IMR-90 (cell line): ENCODE results near the gene SRSF4. TPM values are rescaled to one million over a fixed set of nuclear protein-coding genes. Genes with fewer than 3 reads are reported as not detected.

Experiments
- ATAC-seq: fragments of 200-7000 bp; cut with Tn5 transposase; 2 replicates; pipeline ENCODE4 v1.9.1; 2020; ENCODE audit warnings: low read depth, mild to moderate bottlenecking, moderate library complexity
- BruUV-seq: library from RNA; stranded (reverse); fragments of 400-500 nt; replicated peaks from 2 replicates; lab custom pipeline; 2021; lab: Mats Ljungman, UMichigan
- CTCF ChIA-PET: fragments of 300-600 bp; formaldehyde crosslinking; extraction: SDS; loops from one replicate; lab custom pipeline; 2021; ENCODE audit warnings: antibody characterized with exemption; lab: Yijun Ruan, JAX
- POLR2A ChIA-PET: fragments of 300-600 bp; sonication (Branson Sonifier 250); formaldehyde crosslinking; loops from one replicate; lab custom pipeline; 2022; ENCODE audit warnings: antibody characterized with exemption; ENCODE audit not compliant: unreplicated experiment; lab: Charles Lee
- DNase-seq: peaks from one replicate; pipeline ENCODE4 v3.0.0; 2013
- H2AFZ ChIP-seq: replicated peaks from 2 replicates; pipeline ENCODE3; 2013; ENCODE audit warnings: low read length, mild to moderate bottlenecking; ENCODE audit not compliant: poor library complexity
- H2AK5ac ChIP-seq: 2 replicates; pipeline ENCODE4 v1.6.1; 2013; ENCODE audit warnings: low read depth, low read length, inconsistent platforms
- H2AK9ac ChIP-seq: replicated peaks from 2 replicates; pipeline ENCODE3; 2013; ENCODE audit warnings: mild to moderate bottlenecking, low read depth, low read length, moderate library complexity; ENCODE audit not compliant: poor library complexity
- H2BK120ac ChIP-seq: 2 replicates; pipeline ENCODE4 v1.6.1; 2013; ENCODE audit warnings: low read depth, low read length, inconsistent platforms
- H2BK15ac ChIP-seq: 3 replicates; pipeline ENCODE4 v1.6.1; 2013; ENCODE audit warnings: low read depth, low read length, inconsistent platforms
- H2BK20ac ChIP-seq: 2 replicates; pipeline ENCODE4 v1.6.1; 2013; ENCODE audit warnings: low read depth, mild to moderate bottlenecking, inconsistent platforms, low read length, moderate library complexity
- H2BK5ac ChIP-seq: 2 replicates; pipeline ENCODE4 v1.6.1; 2013; ENCODE audit warnings: mild to moderate bottlenecking, low read depth, low read length, inconsistent platforms; ENCODE audit not compliant: poor library complexity, severe bottlenecking
- H3K14ac ChIP-seq: replicated peaks from 2 replicates; pipeline ENCODE4 v1.6.1; 2013; ENCODE audit warnings: low read depth, low read length, inconsistent platforms
- H3K18ac ChIP-seq: 2 replicates; pipeline ENCODE4 v1.6.1; 2013; ENCODE audit warnings: low read depth, low read length, control low read depth
- H3K23ac ChIP-seq: 2 replicates; pipeline ENCODE4 v1.6.1; 2013; ENCODE audit warnings: low read depth, low read length, inconsistent platforms
- H3K27ac ChIP-seq: 2 replicates; pipeline ENCODE4 v1.5.1; 2013; ENCODE audit warnings: mild to moderate bottlenecking, control low read depth, low read length; ENCODE audit not compliant: insufficient read depth
- H3K27me3 ChIP-seq: 2 replicates; pipeline ENCODE4 v1.6.1; 2013; ENCODE audit warnings: low read length; ENCODE audit not compliant: control insufficient read depth, insufficient read depth
- H3K36me3 ChIP-seq: 2 replicates; pipeline ENCODE4 v1.6.1; 2013; ENCODE audit warnings: low read length, mixed read lengths; ENCODE audit not compliant: control insufficient read depth, insufficient read depth
- H3K4ac ChIP-seq: 2 replicates; pipeline ENCODE4 v1.6.1; 2013; ENCODE audit warnings: low read depth, low read length, inconsistent platforms
- H3K4me1 ChIP-seq: 2 replicates; pipeline ENCODE4 v1.6.1; 2013; ENCODE audit warnings: low read length, mixed read lengths; ENCODE audit not compliant: control insufficient read depth, insufficient read depth
- H3K4me2 ChIP-seq: 2 replicates; pipeline ENCODE4 v1.6.1; 2013; ENCODE audit warnings: low read depth, mild to moderate bottlenecking, control low read depth, low read length, moderate library complexity
- H3K4me3 ChIP-seq: 2 replicates; pipeline ENCODE4 v1.5.1; 2013; ENCODE audit warnings: low read depth, mild to moderate bottlenecking, control low read depth, low read length, moderate library complexity; ENCODE audit not compliant: insufficient read depth
- H3K56ac ChIP-seq: 2 replicates; pipeline ENCODE4 v1.6.1; 2013; ENCODE audit warnings: low read length, inconsistent platforms; ENCODE audit not compliant: insufficient read depth; ENCODE audit errors: extremely low read depth
- H3K79me1 ChIP-seq, 2 experiments: 2 replicates each; pipeline ENCODE4 v1.6.1; 2013; ENCODE audit warnings: low read length in 2 of 2, inconsistent platforms in 1 of 2, low read depth in 1 of 2
- H3K9ac ChIP-seq: 2 replicates; pipeline ENCODE4 v1.6.1; 2013; ENCODE audit warnings: low read depth, low read length, control low read depth
- H3K9me1 ChIP-seq: 2 replicates; pipeline ENCODE4 v1.6.1; 2013; ENCODE audit warnings: low read length, inconsistent platforms; ENCODE audit not compliant: insufficient read depth
- H3K9me3 ChIP-seq: 2 replicates; pipeline ENCODE4 v1.6.1; 2013; ENCODE audit warnings: low read length; ENCODE audit not compliant: control insufficient read depth, insufficient read depth
- H4K20me1 ChIP-seq: 2 replicates; pipeline ENCODE4 v1.6.1; 2013; ENCODE audit warnings: low read length, inconsistent platforms; ENCODE audit not compliant: insufficient read depth
- H4K5ac ChIP-seq: 2 replicates; pipeline ENCODE4 v1.6.1; 2013; ENCODE audit warnings: mild to moderate bottlenecking, low read depth, low read length, control low read depth
- H4K8ac ChIP-seq, 2 experiments: 2 replicates each; pipeline ENCODE4 v1.6.1; 2013; ENCODE audit warnings: low read depth in 2 of 2, low read length in 2 of 2, control low read depth in 1 of 2, inconsistent platforms in 1 of 2
- H4K91ac ChIP-seq: 2 replicates; pipeline ENCODE4 v1.6.1; 2013; ENCODE audit warnings: low read depth, low read length, inconsistent platforms; ENCODE audit not compliant: insufficient read depth
- BHLHE40 ChIP-seq: fragments of 150-350 bp; IDR thresholded peaks from 2 replicates; pipeline ENCODE4 v1.6.1; 2016; ENCODE audit warnings: mild to moderate bottlenecking, low read depth, low read length
- CEBPB ChIP-seq: IDR thresholded peaks from 2 replicates; pipeline ENCODE4 v1.6.1; 2012; ENCODE audit warnings: low read depth, low read length, improper control_type of control experiment
- CHD1 ChIP-seq: IDR thresholded peaks from 2 replicates; pipeline ENCODE4 v1.6.1; 2012; ENCODE audit warnings: low read depth, low read length, improper control_type of control experiment
- CTCF ChIP-seq: conservative IDR thresholded peaks from 2 replicates; pipeline ENCODE4 v1.5.1; 2012; ENCODE audit warnings: mild to moderate bottlenecking, low read depth, low read length, improper control_type of control experiment
- ELK1 ChIP-seq: fragments of 150-350 bp; IDR thresholded peaks from 2 replicates; pipeline ENCODE4 v1.6.1; 2016; ENCODE audit warnings: low read depth, mild to moderate bottlenecking, low read length, moderate library complexity, borderline replicate concordance
- FOS ChIP-seq: fragments of 150-350 bp; IDR thresholded peaks from 2 replicates; pipeline ENCODE4 v1.6.1; 2016; ENCODE audit warnings: low read depth, low read length
- MAZ ChIP-seq: IDR thresholded peaks from 2 replicates; pipeline ENCODE4 v1.6.1; 2012; ENCODE audit warnings: low read depth, mild to moderate bottlenecking, low read length, improper control_type of control experiment, moderate library complexity, borderline replicate concordance
- MXI1 ChIP-seq: IDR thresholded peaks from 2 replicates; pipeline ENCODE4 v1.6.1; 2012; ENCODE audit warnings: low read depth, mild to moderate bottlenecking, low read length, moderate library complexity, borderline replicate concordance
- NFE2L2 ChIP-seq: fragments of 150-350 bp; IDR thresholded peaks from 2 replicates; pipeline ENCODE4 v1.6.1; 2016; ENCODE audit warnings: low read depth, mild to moderate bottlenecking, low read length
- RAD21 ChIP-seq: IDR thresholded peaks from 2 replicates; pipeline ENCODE4 v1.6.1; 2012; ENCODE audit warnings: low read length, improper control_type of control experiment
- RFX5 ChIP-seq: IDR thresholded peaks from 2 replicates; pipeline ENCODE4 v1.8.0; 2012; ENCODE audit warnings: low read depth, mild to moderate bottlenecking, low read length, moderate library complexity
- SMC3 ChIP-seq: fragments of 150-350 bp; IDR thresholded peaks from 2 replicates; pipeline ENCODE4 v1.6.1; 2016; ENCODE audit warnings: low read depth, mild to moderate bottlenecking, antibody characterized with exemption, low read length, moderate library complexity
- WGBS, 2 experiments: methylation state at CpG; one replicate each; pipeline versions ENCODE4 v1.1.5 to v1.1.7; 2013; ENCODE audit warnings: missing lambda C conversion rate in 2 of 2; ENCODE audit not compliant: insufficient read length in 1 of 2; ENCODE audit errors: extremely low coverage in 2 of 2; 5-methylcytosine and 5-hydroxymethylcytosine counted together
- dilution Hi-C: fragments of 300-500 bp; cut with HindIII; formaldehyde crosslinking; loops from one replicate; pipeline ENCODE4 v1.14.3; 2018; ENCODE audit warnings: low sequenced_read_pairs; ENCODE audit not compliant: unreplicated experiment
- in situ Hi-C: fragments of 300-500 bp; cut with MboI; formaldehyde crosslinking; loops from 3 replicates; pipeline ENCODE4 v1.14.3; 2019; ENCODE audit warnings: low sequenced_read_pairs, inconsistent platforms, mixed read lengths
- intact Hi-C: fragments of 100-400 bp; cut with micrococcal nuclease; formaldehyde crosslinking; loops from 2 replicates; pipeline ENCODE4 v1.10.0; 2022
- polyA plus RNA-seq, 3 experiments: library from polyadenylated mRNA; depleted of rRNA; stranded (reverse); fragments of >200 nt; gene quantifications; 2 replicates each; pipeline ENCODE4 v1.2.3, GENCODE V29; 2012; ENCODE audit warnings: low replicate concordance in 1 of 3
- total RNA-seq: library from RNA; depleted of rRNA; stranded (reverse); fragments of >200 nt; gene quantifications from 2 replicates; pipeline ENCODE4 v1.2.3, GENCODE V29; 2012
- TF ChIP-seq, protein P1 (sequence below): fragments of 150-350 bp; IDR thresholded peaks from 2 replicates; pipeline ENCODE4 v1.6.1; 2017; ENCODE audit warnings: mild to moderate bottlenecking, antibody characterized with exemption, low read length, low read depth

Gene SRSF4
- total and polyA plus RNA-seq, 2 of the 4 experiments (the other 2 are of a cell fraction) = 20.8 to 48.5 TPM

- no peak for ATAC-seq
- CTCF ChIA-PET = interaction anchor here (0.6 kb wide), 1 partner anchor 114 kb away, joined by 3 read pairs; no protein-coding TSS in a partner anchor
Observed at GRCh38 chr1:29114654-29115053, 67.0 kb downstream of the SRSF4 start.

More at GRCh38 chr1:29114654-29115053, 67.0 kb downstream of the SRSF4 start:
- H4K5ac ChIP-seq = no peak overlapping the region
- TF ChIP-seq ELK1 = no peak
- no peak for TF ChIP-seq FOS
- no peak for TF ChIP-seq CEBPB
- TF ChIP-seq, protein P1, sequence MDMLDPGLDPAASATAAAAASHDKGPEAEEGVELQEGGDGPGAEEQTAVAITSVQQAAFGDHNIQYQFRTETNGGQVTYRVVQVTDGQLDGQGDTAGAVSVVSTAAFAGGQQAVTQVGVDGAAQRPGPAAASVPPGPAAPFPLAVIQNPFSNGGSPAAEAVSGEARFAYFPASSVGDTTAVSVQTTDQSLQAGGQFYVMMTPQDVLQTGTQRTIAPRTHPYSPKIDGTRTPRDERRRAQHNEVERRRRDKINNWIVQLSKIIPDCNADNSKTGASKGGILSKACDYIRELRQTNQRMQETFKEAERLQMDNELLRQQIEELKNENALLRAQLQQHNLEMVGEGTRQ = no peak
- TF ChIP-seq RAD21 = no peak
- TF ChIP-seq CTCF = no peak
- TF ChIP-seq RFX5 = no peak
- TF ChIP-seq MAZ = no peak
- TF ChIP-seq BHLHE40 = no peak
- no peak for TF ChIP-seq MXI1
- TF ChIP-seq CHD1 = no peak
- TF ChIP-seq SMC3 = no peak
- TF ChIP-seq NFE2L2 = no peak
- H2AFZ ChIP-seq = no peak overlapping the region
- BruUV-seq = no TSS peak
- H3K36me3 ChIP-seq = no peaks in the 10 kb centered on the region
- dilution Hi-C loops (no loop called here), in situ Hi-C loops (no loop called here), intact Hi-C loops (no loop called here)
- DNase-seq = no peak
- no peaks in the 10 kb centered on the region for H3K9me3 ChIP-seq
- H3K23ac ChIP-seq = no peak overlapping the region
- no peak overlapping the region for H3K56ac ChIP-seq
- no peak overlapping the region for H2AK5ac ChIP-seq
- no peak overlapping the region for H3K4me3 ChIP-seq
- no peak overlapping the region for H3K14ac ChIP-seq
- no peak overlapping the region for H3K18ac ChIP-seq
- no CpG with 5 or more reads among the region's 1 CpG for WGBS, 2 experiments
- H4K8ac ChIP-seq = no peak overlapping the region
- no peak overlapping the region for H4K91ac ChIP-seq
- no peak overlapping the region for H3K9ac ChIP-seq
- no peak overlapping the region for H2AK9ac ChIP-seq
- H2BK20ac ChIP-seq = no peak overlapping the region
- no peak overlapping the region for H3K4ac ChIP-seq
- no peak overlapping the region for H2BK15ac ChIP-seq
- H3K27me3 ChIP-seq = no peaks in the 10 kb centered on the region
- H3K79me1 ChIP-seq = no peaks in the 10 kb centered on the region
- no peaks in the 10 kb centered on the region for H4K20me1 ChIP-seq
- no peak overlapping the region for H2BK5ac ChIP-seq
- H3K9me1 ChIP-seq = no peaks in the 10 kb centered on the region
- no peak overlapping the region for H3K27ac ChIP-seq
- H3K4me1 ChIP-seq = no peaks in the 10 kb centered on the region
- POLR2A ChIA-PET = no interaction called here
- no peak overlapping the region for H3K4me2 ChIP-seq
- H2BK120ac ChIP-seq = no peak overlapping the region
